NB4 (cell line): ENCODE measurements around the gene NPDC1.

Experiments
- POLR2A ChIP-seq: IDR thresholded peaks from 2 replicates; pipeline ENCODE4 v1.6.1; 2011; ENCODE audit warnings: mild to moderate bottlenecking; ENCODE audit not compliant: insufficient read length; ENCODE audit errors: extremely low read depth
- TF ChIP-seq, protein P1 (sequence below): IDR thresholded peaks from one replicate; pipeline ENCODE4 v1.5.1; 2012; ENCODE audit warnings: low read depth, low read length

DNA sequence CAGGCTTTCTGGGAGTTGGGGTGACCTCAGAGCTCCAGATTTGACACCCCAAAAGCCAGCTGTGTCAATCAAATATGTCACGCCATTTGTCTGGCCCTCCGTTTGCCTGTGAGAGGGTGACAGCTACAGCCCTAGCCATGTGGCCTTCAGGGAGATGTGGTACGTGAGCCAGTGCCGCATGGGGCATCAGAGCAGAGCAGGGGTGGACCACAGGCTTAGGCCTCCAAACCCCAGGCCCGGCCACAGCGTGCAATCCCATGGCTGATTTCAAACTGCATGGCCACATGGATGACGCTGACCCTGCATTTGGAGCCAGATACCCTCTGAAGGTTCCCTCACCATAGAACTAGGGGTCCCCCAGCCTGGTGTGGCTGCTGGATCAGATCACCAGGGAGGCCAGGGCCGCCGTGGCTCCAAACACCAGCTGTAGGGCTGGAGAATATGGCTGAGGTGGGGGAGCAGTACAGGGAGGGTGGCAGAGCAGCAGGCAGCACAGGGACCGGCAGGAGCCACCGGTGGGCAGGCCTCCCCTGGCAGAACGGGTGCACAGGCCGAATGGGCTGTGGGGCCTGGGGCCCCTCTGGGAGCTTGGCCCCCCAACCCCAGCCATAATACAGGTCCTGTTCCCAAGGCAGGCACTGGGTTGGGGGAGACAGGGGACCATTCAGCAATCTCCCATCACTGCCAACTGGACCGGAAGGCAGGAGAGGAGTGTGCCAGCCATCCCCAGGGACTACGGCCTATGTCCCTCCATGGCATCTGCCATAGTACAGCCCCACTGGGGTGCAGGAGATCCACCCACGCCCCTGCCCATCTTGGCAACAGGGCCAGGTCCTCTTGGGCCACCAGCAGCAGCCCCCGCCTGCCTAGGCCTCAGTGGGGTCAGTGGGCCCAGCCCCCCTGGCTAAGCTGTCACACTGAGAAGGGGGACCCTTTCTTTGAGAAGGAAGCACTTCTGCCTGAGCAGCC lies 22.8 kb upstream of the NPDC1 start:
- TF ChIP-seq, protein P1, sequence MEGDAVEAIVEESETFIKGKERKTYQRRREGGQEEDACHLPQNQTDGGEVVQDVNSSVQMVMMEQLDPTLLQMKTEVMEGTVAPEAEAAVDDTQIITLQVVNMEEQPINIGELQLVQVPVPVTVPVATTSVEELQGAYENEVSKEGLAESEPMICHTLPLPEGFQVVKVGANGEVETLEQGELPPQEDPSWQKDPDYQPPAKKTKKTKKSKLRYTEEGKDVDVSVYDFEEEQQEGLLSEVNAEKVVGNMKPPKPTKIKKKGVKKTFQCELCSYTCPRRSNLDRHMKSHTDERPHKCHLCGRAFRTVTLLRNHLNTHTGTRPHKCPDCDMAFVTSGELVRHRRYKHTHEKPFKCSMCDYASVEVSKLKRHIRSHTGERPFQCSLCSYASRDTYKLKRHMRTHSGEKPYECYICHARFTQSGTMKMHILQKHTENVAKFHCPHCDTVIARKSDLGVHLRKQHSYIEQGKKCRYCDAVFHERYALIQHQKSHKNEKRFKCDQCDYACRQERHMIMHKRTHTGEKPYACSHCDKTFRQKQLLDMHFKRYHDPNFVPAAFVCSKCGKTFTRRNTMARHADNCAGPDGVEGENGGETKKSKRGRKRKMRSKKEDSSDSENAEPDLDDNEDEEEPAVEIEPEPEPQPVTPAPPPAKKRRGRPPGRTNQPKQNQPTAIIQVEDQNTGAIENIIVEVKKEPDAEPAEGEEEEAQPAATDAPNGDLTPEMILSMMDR: no peak
- TF ChIP-seq POLR2A: no peak
